ENCODE measurements around the gene PGF.
"Not testable (repeated sequence)": the region's sequence is repeated elsewhere in the genome, so short reads cannot be mapped to it uniquely, and the experiment has no call there.

Gene PGF

DNA sequence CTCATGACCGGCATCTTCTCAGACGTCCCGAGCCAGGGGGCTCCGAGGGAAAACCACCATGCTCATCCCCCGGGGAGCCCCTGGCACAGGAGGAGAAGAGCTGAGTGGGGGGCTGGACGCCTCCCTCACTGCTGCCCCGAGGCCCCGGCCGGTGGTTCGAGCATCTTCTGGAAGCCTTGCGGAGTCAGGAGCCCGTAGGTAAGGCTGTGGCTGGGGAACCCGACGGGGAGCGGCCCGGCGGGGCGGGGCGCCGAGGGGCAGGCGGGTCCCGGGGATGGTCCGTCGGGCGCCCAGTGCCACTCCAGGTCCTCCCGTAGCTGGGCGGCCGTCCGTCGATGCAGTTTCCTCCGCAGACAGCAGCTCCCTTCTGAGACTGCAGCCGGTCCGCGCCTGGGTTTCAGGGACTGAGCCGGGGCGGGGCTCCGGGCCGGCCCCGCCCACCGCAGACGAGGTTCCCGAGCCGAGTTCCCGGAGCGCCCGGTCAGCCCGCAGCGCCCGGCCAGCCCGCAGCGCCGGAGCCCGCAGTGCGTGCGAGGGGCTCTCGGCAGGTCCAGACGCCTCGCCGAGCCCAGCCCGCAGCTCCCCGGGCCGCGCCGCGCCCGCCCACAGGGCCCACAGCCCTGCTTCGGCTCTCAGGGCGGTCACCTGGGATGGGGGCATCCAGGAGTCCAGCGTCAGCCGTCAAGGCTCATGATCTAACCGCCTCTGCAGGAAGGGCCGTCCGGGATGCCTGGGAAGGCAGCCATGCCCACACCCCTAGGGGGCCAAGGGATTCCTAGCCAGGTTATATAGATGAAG, at the start of gene PGF:
Gene PGF (minus strand): TSS at position 369 of the 798 bp plus-strand sequence. CDS start 355 bp downstream, at position 14.
- DNase-seq (ENCODE audit: low read depth in 2 of 2), result peak in 1 of 2 donors; percentile 15

DNA sequence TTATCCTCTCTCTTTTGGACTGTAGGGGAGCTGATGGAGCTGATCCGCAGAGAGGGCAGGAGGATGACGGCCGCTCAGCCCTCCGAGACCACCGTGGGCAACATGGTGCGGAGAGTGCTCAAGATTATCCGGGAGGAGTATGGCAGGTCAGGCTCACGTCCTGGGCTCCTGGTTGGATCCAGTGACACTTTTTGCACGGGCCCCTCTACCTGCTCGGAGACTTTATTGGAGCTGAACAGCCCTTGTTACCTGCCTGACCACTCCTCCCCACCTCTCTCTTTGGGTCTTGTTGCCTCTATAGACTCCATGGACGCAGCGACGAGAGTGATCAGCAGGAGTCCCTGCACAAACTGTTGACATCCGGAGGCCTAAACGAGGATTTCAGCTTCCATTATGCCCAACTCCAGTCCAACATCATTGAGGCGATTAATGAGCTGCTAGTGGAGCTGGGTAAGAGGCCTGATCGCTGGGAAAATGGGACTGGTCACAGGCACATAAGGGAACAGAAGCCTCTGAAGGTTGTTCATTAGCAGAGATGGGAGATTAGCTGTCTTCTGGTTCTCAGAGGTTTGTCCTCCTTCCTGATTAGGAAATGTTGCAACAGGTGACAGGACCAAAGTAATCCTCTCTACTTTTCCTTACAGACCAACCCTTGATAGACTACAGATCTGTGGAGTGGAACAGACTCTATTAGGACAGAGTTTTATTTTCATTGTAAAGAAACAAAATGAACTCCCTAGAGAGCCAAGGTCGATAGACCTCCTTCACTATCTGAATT, 48.0 kb upstream of the PGF start:
- no peak for DNase-seq (ENCODE audit: low read depth in 2 of 2)

DNA sequence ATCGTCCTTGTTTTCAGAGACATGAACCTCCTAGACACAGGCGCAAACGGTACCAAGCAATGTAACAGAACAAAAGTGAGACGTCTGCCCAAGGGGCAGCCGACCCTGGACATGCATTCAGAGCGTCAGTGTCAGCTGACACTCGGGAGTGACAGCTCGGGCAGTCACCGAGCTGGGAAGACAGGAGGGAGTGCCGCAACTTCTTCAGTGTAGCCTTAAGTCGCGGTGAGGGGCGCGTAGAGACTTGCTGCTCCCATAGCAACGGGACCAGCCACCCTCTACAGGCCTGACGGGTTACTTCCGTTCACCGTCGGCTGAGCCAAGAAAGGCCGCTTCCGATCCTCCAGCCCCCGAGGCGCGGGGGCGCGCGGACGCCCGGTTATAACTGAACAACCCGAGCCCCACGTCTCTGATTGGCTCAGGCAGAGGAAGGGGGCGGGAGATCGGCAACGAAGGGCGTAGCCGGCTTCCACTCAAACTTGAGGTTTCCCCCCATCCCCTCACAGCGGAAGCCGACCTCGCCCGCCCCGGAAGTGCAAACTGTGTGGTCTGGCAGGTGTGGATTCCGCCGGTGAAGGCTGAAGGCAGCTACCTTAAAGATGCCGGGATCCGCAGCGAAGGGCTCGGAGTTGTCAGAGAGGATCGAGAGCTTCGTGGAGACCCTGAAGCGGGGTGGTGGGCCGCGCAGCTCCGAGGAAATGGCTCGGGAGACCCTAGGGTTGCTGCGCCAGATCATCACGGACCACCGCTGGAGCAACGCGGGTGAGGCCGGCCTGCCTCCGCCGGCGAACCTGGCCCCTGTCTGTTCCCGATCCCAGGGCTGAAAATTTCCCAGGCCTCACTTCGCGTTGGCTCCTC, 47.2 kb upstream of the PGF start, which contains the start of gene EIF2B2:
Gene EIF2B2 (plus strand): TSS at position 530 of the 858 bp plus-strand sequence. CDS start 70 bp downstream, at position 600.
- DNase-seq (ENCODE audit: low read depth in 2 of 2), result peak; percentile 98 to 99

DNA sequence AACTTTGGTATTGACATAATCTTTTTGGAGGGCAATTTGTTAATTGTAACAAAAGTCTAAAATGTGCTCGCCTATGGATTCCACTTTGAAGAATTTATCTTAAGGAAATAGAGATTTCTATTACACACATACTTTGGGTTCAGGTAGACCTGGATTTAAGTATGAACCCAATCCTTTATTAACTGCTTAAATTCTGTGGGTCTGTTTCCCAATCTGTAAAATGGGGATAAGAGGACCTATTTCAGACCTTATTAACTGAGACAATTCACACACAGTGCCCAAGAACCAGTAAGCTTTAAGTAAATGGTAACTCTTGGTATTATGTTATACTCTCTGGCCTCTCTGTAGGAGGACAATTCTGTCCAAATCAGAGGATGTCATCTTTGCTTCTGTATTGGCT, 46.5 kb upstream of the PGF start:
- DNase-seq (ENCODE audit: low read depth in 2 of 2), result no peak

DNA sequence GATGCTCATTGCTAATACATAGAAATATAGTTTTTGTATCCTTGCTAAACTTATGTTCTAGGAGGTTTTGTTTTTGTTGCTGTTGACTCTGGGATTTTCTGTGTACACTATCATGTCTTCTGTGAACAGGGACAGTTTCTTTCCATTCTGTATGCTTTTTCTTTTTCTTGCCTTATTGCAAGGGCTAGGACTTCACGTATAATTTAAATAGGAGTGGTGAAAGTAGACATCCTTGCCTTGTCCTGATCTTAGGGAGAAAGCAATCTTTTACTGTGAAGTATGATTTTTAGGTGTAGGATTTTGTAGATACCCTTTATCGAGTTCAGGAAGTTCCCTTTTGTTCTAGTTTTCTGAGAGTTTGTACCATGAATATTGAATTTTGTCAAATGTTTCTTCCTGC, 45.9 kb upstream of the PGF start:
- no peak for DNase-seq (ENCODE audit: low read depth in 2 of 2)

DNA sequence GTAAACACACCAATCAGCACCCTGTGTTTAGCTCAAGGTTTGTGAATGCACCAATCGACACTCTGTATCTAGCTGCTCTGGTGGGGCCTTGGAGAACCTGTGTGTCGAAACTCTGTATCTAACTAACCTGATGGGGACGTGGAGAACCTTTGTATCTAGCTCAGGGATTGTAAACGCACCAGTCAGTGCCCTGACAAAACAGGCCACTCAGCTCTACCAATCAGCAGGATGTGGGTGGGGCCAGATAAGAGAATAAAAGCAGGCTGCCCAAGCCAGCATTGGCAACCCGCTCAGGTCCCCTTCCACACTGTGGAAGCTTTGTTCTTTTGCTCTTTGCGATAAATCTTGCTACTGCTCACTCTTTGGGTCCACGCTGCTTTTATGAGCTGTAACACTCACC, 40.4 kb upstream of the PGF start:
- DNase-seq (ENCODE audit: low read depth in 2 of 2), result not testable (repeated sequence)

DNA sequence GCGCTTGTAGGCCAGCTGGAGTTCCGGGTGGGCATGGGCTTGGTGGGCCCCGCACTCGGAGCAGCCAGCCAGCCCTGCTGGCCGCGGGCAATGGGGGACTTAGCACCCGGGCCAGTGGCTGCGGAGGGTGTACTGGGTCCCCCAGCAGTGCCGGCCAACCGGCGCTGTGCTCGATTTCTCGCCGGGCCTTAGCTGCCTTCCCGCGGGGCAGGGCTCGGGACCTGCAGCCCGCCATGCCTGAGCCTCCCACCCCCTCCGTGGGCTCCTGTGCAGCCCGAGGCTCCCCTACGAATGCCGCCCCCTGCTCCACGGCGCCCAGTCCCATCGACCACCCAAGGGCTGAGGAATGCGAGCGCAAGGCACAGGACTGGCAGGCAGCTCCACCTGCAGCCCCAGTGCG, 38.8 kb upstream of the PGF start:
- DNase-seq (ENCODE audit: low read depth in 2 of 2), result not testable (repeated sequence)

DNA sequence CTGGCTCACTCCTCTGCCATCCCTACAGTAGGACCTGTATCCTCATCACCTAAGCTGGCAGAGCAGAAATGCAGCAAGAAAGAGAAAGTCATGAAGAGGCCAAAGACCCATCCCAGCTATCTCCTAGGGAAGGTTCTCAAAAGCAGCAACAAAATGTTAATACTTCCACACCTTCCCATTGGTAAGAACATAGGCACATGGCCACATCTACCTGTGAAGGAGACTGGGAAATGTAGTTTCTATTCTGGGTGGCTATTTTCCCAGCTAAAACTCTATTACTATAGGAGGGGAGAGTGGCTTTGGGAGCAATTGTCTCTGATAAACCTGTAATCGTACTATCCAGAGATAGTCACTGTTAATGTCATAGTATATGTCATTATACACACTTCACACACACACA, 33.6 kb upstream of the PGF start:
- DNase-seq (ENCODE audit: low read depth in 2 of 2), result no peak

DNA sequence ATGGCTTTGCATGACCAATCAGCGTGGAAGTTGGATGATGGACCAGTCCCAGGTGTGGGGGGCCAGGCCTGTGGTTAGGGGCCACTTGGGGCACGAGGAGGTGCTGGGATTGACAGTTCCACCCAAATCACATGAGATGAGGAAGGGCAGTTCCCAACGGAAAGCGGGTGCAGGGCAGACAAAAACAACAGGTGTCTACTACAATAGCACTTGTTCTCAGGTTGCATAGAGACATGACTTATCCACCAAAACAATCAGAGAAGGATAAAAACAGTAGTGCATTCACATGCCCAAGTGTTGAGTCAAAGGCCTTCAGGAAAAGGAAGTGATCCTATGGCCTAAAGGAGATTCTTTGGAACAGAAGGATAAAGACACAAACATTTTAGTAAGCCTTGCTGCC, 32.7 kb upstream of the PGF start:
- no peak for DNase-seq (ENCODE audit: low read depth in 2 of 2)

DNA sequence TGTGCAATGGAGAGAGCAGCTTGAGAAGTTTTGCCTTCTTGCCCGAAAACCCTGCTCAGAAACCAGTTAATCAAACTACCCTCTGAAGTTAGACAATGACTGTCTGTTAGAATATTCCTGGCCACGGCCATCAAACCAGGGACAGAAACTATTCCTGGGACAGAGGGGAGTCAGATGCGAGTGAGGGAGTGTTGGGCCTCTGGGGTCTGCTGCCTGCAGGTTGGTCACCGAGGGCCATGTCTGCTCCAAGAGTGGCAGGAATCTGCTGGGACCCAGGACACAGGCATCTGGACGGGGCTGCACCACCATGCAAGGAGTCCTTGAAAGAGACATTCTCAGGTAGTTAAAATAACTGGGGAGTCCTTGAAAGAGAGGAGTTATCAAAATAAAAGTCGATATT, 30.4 kb upstream of the PGF start:
- no peak for DNase-seq (ENCODE audit: low read depth in 2 of 2)

DNA sequence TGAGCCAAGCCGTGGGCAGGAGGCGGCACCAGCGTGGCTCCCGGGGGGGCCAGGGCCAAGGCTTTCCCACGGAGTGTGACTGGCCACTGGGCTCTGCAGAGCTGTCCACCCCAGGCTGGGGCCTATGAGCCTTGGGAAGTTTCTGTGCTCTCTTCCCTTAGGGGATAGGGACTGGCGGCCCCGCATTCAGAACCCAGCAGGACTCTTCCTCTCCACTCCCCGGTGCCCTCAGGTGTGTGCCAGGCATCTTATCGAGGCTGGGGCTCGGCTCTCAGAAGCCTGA, 29.6 kb upstream of the PGF start:
- DNase-seq (ENCODE audit: low read depth in 2 of 2), result no peak

DNA sequence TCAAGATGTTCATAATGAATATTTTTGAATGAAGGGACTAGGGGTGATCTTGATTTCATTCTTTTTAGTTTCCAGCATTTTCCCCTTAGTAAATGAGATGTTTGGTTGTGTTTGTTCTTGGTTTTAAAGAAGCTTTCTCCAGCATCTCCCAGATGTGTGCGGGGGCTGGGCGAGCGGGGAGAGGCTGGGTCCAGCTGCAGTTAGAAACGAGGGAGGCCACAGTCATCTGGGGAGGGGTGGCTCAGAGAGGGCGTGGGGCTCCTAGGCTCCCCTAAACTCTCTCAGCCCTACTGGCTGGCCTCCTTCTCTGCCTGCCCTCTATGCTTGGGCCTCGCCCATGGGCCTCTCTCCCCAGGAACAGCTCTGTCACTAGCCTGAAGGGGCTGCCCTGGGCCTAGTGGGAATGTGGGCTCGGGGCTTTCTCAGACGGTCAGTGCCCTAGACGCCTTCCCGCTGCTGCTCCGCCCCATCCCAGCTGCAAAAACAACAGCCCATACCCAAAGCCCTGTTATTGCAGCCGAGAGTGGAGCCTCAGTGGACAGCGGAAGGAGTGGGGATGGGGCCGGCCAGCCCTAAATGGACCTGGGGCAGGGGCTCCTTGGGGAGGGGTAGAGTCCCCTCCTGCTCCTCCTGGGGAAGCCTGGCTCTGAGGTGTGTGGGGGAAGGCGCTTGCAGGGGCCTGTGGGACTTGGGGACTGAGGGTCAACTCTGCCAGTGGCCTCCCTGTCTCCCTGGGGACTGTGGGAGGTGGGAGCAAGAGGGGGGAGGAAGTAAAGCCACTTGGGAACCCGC, 29.0 kb upstream of the PGF start:
- DNase-seq (ENCODE audit: low read depth in 2 of 2), result no peak

DNA sequence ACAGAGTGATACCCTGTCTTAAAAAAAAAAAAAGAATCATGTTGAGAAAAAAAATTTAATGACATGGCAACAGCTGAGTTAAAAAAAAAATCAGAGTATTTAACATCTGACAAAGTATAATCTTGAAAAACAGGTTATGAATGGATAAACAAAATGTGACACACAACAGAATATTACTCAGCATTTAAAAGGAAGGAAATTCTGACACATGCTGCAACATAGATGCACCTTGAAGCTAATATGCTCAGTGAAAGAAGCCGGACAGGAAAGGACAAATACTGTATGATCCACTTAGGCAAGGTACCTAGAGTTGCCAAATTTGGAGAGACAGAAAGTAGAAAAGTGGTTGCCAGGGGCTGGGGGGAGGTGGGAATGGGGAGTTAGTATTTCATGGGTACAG, 27.9 kb upstream of the PGF start:
- DNase-seq (ENCODE audit: low read depth in 2 of 2), result no peak

DNA sequence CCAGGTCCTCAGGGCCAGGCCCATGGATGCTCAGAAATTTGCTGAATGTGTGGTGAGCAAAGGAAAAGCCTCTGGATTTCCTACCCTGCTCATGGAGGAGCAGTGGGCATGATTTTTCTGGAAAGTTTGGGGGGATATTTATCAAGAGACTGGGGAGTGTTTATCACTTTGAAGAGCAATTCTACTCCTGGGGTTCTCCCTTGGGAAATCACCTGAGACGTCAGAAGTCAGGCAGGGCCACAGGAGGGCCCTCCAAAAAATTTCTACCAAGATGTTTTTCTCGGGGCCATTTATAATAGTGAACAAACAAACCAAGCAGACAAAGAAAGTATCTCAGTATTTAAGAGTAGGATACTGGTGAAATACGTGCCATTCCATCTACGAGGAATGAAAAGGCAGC, 27.3 kb upstream of the PGF start:
- no peak for DNase-seq (ENCODE audit: low read depth in 2 of 2)

DNA sequence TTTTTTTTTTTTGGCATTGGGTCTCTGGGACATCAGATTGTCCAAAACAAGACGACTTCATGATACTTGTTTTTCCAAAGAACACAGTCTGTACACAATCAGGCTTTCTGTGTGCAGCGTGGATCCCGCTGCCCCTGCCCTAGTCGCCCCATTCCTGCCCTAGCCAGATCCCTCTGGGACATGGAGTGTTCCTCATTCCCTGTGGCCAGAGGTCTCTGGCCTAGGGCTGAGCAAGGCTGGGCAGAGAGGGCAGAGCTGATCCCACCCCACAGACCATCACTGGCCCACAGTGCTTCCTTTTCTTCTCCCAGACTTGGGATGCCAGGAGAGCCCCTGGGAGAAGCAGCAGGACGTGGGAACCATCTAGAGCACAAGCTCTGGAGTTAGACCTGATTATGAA, 26.4 kb upstream of the PGF start:
- DNase-seq (ENCODE audit: low read depth in 2 of 2), result no peak

DNA sequence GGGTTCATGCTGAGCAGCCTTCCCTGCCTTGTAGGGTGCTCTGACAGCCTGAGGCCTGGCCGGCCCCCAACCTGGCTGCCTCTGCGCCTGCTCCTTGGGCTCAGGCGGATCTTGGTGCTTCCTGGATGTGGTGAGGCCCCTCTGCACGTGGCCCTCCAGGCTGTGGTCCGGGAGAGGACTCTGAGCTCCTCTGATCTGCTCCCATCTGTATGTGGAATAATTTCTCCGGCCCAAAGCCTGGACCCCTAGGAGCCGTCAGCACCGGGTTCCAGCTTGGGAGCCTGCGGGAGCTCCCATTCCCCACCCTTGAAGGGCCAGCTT, 26.0 kb upstream of the PGF start:
- DNase-seq (ENCODE audit: low read depth in 2 of 2), result no peak

DNA sequence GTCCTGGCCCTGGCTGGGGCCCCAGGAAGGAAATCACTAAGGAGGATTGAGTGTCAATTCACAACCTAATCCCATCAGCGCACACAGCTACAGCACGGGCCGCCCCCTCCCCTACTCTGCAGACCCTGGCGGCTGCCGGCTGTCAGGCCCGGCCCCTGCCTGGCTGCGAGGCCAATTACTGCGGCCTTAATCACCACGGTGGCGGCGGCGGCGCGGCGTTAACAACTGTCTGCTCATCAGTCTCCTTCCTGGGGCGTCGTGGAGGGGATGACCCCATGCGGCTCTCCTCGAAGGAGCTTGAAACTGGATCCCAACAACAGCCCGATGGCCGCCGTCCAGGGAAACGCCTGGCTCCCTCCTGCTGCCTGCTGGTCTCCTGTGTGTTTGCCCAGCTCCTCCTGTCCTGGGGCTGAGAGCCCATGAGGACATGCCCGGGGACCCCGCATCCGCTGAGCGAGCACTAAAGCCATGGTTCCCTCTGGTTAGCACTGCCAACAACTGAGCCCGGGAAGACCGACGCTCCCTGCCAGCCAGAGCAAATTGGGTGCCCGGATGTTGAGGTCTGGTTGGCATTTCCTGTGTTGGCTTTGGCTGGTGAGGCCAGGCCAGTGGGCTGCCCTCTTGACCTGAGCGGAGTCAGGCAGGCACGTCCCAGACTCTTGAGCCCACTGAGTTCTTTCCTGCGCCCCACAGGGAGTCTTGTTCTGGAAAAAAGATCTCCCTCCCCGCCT, 25.5 kb upstream of the PGF start:
- no peak for DNase-seq (ENCODE audit: low read depth in 2 of 2)

DNA sequence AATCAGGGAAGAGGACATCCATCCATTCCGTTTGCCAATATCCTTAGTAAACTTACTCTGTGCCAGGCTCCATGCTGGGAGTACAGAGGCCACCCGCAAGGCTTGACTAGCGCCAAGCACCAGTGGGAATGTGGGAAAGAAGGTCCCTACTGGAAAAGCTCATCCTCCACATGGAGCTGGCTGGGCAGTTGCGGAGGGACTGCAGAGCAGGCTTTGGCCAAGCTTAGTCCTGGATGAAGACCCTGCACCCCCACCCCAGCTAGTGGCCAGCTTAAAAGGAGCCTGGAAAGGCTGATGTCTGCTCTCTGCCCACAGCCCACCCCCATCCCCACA, 25.0 kb upstream of the PGF start:
- DNase-seq (ENCODE audit: low read depth in 2 of 2), result no peak

DNA sequence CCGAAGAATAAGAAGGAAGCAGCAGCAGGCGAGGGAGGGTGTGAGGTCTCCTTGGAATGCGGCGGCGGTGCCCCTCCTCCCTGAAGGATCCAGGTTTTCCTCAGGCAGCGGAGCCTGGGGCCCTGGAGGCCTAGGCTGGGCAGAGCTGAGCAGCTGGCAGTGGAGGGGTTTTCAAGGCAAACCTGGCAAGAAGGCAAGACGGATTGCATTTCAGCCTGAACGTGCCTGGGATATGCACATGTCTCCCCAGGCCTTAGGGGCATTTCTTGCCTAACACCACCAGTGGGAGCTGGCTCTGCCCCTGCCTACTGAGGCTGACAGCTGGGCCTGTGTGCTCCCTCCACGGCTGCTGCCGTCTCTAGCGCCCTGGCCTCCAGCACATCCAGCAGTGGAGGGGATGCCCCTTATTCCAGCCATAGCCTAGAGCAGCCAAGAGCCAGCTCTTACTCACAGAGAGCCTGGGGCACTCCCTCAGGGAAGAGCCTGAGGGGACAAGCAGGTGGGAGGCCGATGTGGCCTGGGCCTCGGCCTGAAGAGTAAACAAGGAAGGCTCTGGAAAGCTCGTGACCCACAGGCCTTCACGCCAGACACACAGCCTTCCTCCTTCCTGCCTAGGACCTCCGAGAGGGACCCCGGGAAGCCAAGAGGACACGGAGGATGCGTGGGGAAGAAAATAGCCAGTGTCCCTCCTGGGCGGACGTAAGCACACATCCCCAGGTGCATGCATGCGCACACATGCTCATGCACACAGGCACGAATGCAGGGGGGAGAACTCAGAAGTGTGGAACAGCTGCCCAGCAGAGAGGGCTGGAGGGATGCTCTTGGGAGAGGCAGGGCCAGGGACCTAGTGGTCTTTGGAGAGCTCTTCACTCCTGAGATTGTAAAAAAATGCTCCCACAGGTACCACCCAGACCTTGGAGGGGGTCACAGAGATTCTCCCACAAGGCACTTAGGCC, 24.3 kb upstream of the PGF start:
- DNase-seq (ENCODE audit: low read depth in 2 of 2), result no peak

DNA sequence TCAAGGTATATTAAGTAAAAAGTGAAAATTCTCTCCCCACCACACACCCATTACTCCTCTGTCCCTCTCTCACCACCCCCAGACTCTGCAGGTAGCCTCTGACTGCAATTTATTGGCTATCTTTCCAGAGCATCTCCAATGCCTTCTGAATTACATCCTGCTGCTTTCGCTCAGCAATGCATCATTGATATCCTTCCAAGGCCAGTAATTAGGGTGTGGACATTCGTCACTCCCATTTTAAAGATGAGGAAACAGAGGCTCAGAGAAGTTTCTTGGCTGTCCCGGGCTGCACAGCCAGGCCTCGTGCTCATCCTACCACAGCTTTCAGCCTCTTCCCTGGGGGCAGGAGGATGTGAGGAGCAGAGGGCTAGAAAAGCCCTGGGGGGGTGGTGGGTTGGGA, 23.6 kb upstream of the PGF start:
- DNase-seq (ENCODE audit: low read depth in 2 of 2), result no peak
